Neural cell (in vitro differentiated cells): Measurements from ENCODE around the gene SDHC. TPM values are rescaled to one million over a fixed set of nuclear protein-coding genes. Genes with fewer than 3 reads are reported as not detected.

Experiments
- H2AFZ ChIP-seq: fragments of 200-600, 300-800 bp; sonication (generic), shearing (Covaris generic); 2 replicates; pipeline ENCODE4 v1.6.0; 2014; ENCODE audit warnings: low read depth, mild to moderate bottlenecking, antibody characterized with exemption, low read length, moderate library complexity
- H3F3A ChIP-seq: fragments of 200-600 bp; shearing (Covaris generic); 2 replicates; pipeline ENCODE4 v1.6.1; 2016; ENCODE audit warnings: mild to moderate bottlenecking, moderate library complexity, mixed read lengths, antibody characterized with exemption, low read length; ENCODE audit not compliant: insufficient read depth, poor library complexity, severe bottlenecking
- H3K27ac ChIP-seq: fragments of 200-600, 300-800 bp; sonication (generic), shearing (Covaris generic); 2 replicates; pipeline ENCODE4 v1.5.1; 2014; ENCODE audit warnings: mild to moderate bottlenecking, low read length, moderate library complexity
- H3K27me3 ChIP-seq: fragments of 300-800, 200-600 bp; sonication (generic), shearing (Covaris generic); 2 replicates; pipeline ENCODE4 v1.6.0; 2014; ENCODE audit warnings: mild to moderate bottlenecking, low read depth, low read length, moderate library complexity; ENCODE audit not compliant: insufficient read depth
- H3K36me3 ChIP-seq: fragments of 300-800, 200-600 bp; sonication (generic), shearing (Covaris generic); 2 replicates; pipeline ENCODE4 v1.5.1; 2014; ENCODE audit warnings: mild to moderate bottlenecking, antibody characterized with exemption, low read length, moderate library complexity; ENCODE audit not compliant: insufficient read depth
- H3K4me2 ChIP-seq: fragments of 300-800, 200-600 bp; sonication (generic), shearing (Covaris generic); 2 replicates; pipeline ENCODE4 v1.6.0; 2014; ENCODE audit warnings: mild to moderate bottlenecking, low read length
- H3K4me3 ChIP-seq: fragments of 300-800, 200-600 bp; sonication (generic), shearing (Covaris generic); 2 replicates; pipeline ENCODE4 v1.5.1; 2014; ENCODE audit warnings: mild to moderate bottlenecking, low read length, moderate library complexity
- H3K79me2 ChIP-seq: fragments of 200-600 bp; shearing (Covaris generic); replicated peaks from 2 replicates; pipeline ENCODE4 v1.6.0; 2014; ENCODE audit warnings: mild to moderate bottlenecking, low read length, moderate library complexity; ENCODE audit not compliant: insufficient read depth
- H3K9ac ChIP-seq: fragments of 300-800, 200-600 bp; sonication (generic), shearing (Covaris generic); 2 replicates; pipeline ENCODE4 v1.6.1; 2016; ENCODE audit warnings: mild to moderate bottlenecking, low read length, mixed read lengths
- H3K9me2 ChIP-seq: fragments of 200-600 bp; shearing (Covaris generic); 2 replicates; pipeline ENCODE4 v1.6.1; 2016; ENCODE audit warnings: mild to moderate bottlenecking, low read length, mixed read lengths; ENCODE audit not compliant: insufficient read depth
- H3K9me3 ChIP-seq: fragments of 200-600, 300-800 bp; sonication (generic), shearing (Covaris generic); 2 replicates; pipeline ENCODE4 v1.6.1; 2016; ENCODE audit warnings: mild to moderate bottlenecking, mixed run types, low read length, moderate library complexity, mixed read lengths
- H4K20me1 ChIP-seq: fragments of 200-600 bp; shearing (Covaris generic); 2 replicates; pipeline ENCODE4 v1.6.1; 2016; ENCODE audit warnings: mild to moderate bottlenecking, mixed run types; ENCODE audit not compliant: insufficient read depth
- EP300 ChIP-seq: fragments of 450-650 bp; conservative IDR thresholded peaks from 2 replicates; pipeline ENCODE4 v1.6.1; 2014; ENCODE audit warnings: antibody characterized with exemption, mild to moderate bottlenecking, moderate library complexity; ENCODE audit not compliant: poor library complexity, severe bottlenecking
- EZH2 ChIP-seq: fragments of 200-600, 300-800 bp; shearing (Covaris generic), sonication (generic); IDR thresholded peaks from 2 replicates; pipeline ENCODE4 v1.6.1; 2014; ENCODE audit warnings: antibody characterized with exemption, low read length, borderline replicate concordance, mild to moderate bottlenecking; ENCODE audit not compliant: insufficient read depth, poor library complexity, severe bottlenecking
- MXI1 ChIP-seq: fragments of 450-650 bp; conservative IDR thresholded peaks from 2 replicates; pipeline ENCODE4 v1.6.1; 2014; ENCODE audit warnings: antibody characterized with exemption, mild to moderate bottlenecking; ENCODE audit not compliant: poor library complexity, severe bottlenecking
- POLR2AphosphoS5 ChIP-seq: IDR thresholded peaks from 2 replicates; pipeline ENCODE4 v1.6.1; 2012
- RAD21 ChIP-seq: fragments of 450-650 bp; conservative IDR thresholded peaks from 2 replicates; pipeline ENCODE4 v1.6.1; 2014; ENCODE audit warnings: antibody characterized with exemption, mild to moderate bottlenecking, moderate library complexity
- REST ChIP-seq: IDR thresholded peaks from 2 replicates; pipeline ENCODE4 v1.6.1; 2012; ENCODE audit warnings: borderline replicate concordance
- SMC3 ChIP-seq: fragments of 450-650 bp; conservative IDR thresholded peaks from 2 replicates; pipeline ENCODE4 v1.6.1; 2014; ENCODE audit warnings: antibody characterized with exemption, mild to moderate bottlenecking, moderate library complexity; ENCODE audit not compliant: poor library complexity
- TAF1 ChIP-seq: IDR thresholded peaks from 2 replicates; pipeline ENCODE4 v1.6.1; 2012; ENCODE audit warnings: low read depth
- polyA plus RNA-seq: library from polyadenylated mRNA; depleted of rRNA; stranded (reverse); fragments of >200 nt; gene quantifications from 2 replicates; pipeline ENCODE4 v1.2.3, GENCODE V29; 2014
- TF ChIP-seq, protein P1 (sequence below): fragments of 450-650 bp; IDR thresholded peaks from 2 replicates; pipeline ENCODE4 v1.5.1; 2014; ENCODE audit warnings: antibody characterized with exemption, mild to moderate bottlenecking, moderate library complexity; ENCODE audit not compliant: poor library complexity, severe bottlenecking

The SDHC gene
- polyA plus RNA-seq, 1 donor from 2014 or later, result 41.6 TPM

DNA sequence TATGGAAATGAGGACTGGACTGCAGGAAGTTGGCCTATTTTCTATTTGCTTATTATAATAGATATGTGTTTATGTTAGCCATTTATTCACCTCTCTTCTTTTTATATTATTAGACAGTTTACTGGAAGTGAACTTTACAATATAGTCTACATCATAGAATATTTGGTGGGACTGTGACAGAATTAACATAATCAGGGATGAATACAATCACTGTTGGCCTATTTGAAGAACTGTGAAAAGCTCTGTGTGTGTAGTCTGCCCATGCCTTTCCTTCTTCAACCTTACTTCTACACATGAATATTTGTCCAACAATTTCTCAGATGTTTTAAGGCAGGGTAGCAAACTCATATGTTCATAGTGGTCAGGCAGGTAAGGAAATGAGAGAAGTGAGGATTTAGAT, 16.8 kb upstream of the SDHC start:
- no peaks in the 10 kb centered on the region for H3F3A ChIP-seq
- TF ChIP-seq SMC3, result no peak
- TF ChIP-seq MXI1, result no peak
- TF ChIP-seq RAD21, result no peak
- no peak for TF ChIP-seq POLR2AphosphoS5
- no peak for TF ChIP-seq TAF1
- TF ChIP-seq EP300, result no peak
- no peak for TF ChIP-seq EZH2
- TF ChIP-seq REST, result no peak
- TF ChIP-seq, protein P1, sequence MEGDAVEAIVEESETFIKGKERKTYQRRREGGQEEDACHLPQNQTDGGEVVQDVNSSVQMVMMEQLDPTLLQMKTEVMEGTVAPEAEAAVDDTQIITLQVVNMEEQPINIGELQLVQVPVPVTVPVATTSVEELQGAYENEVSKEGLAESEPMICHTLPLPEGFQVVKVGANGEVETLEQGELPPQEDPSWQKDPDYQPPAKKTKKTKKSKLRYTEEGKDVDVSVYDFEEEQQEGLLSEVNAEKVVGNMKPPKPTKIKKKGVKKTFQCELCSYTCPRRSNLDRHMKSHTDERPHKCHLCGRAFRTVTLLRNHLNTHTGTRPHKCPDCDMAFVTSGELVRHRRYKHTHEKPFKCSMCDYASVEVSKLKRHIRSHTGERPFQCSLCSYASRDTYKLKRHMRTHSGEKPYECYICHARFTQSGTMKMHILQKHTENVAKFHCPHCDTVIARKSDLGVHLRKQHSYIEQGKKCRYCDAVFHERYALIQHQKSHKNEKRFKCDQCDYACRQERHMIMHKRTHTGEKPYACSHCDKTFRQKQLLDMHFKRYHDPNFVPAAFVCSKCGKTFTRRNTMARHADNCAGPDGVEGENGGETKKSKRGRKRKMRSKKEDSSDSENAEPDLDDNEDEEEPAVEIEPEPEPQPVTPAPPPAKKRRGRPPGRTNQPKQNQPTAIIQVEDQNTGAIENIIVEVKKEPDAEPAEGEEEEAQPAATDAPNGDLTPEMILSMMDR, result no peak
- H3K9me2 ChIP-seq, result no peaks in the 10 kb centered on the region
- H4K20me1 ChIP-seq, result no peaks in the 10 kb centered on the region
- no peaks in the 10 kb centered on the region for H3K79me2 ChIP-seq
- no peak overlapping the region for H3K4me3 ChIP-seq
- no peak overlapping the region for H2AFZ ChIP-seq
- no peak overlapping the region for H3K27ac ChIP-seq
- no peak overlapping the region for H3K4me2 ChIP-seq
- no peaks in the 10 kb centered on the region for H3K36me3 ChIP-seq
- H3K9ac ChIP-seq, result no peak overlapping the region
- H3K27me3 ChIP-seq, result no peaks in the 10 kb centered on the region
- H3K9me3 ChIP-seq, result no peaks in the 10 kb centered on the region

GRCh38 chr1:161298116-161298515, 16.1 kb upstream of the SDHC start:
- H3F3A ChIP-seq, result no peaks in the 10 kb centered on the region
- H3K36me3 ChIP-seq, result no peaks in the 10 kb centered on the region
- H3K4me3 ChIP-seq, result no peak overlapping the region
- no peak overlapping the region for H3K27ac ChIP-seq
- H3K9me3 ChIP-seq, result no peaks in the 10 kb centered on the region
- H2AFZ ChIP-seq, result no peak overlapping the region
- no peak overlapping the region for H3K4me2 ChIP-seq
- H3K9ac ChIP-seq, result no peak overlapping the region
- H3K27me3 ChIP-seq, result no peaks in the 10 kb centered on the region
- no peak for TF ChIP-seq EP300
- no peak for TF ChIP-seq RAD21
- no peak for TF ChIP-seq MXI1
- no peak for TF ChIP-seq POLR2AphosphoS5
- TF ChIP-seq SMC3, result no peak
- no peak for TF ChIP-seq TAF1
- TF ChIP-seq, protein P1, result no peak
- TF ChIP-seq EZH2, result no peak
- no peak for TF ChIP-seq REST
- H4K20me1 ChIP-seq, result no peaks in the 10 kb centered on the region
- H3K79me2 ChIP-seq, result no peaks in the 10 kb centered on the region
- no peaks in the 10 kb centered on the region for H3K9me2 ChIP-seq
